HUDEP-2 (cell line): Measurements from ENCODE around the gene PCK2.

ENCODE experiments used
- DNase-seq, 76 experiments: peaks; one replicate each; lab custom pipeline; 2025; ENCODE audit not compliant: unreplicated experiment in 76 of 76; lab: John Stamatoyannopoulos, UW

The PCK2 gene

DNA sequence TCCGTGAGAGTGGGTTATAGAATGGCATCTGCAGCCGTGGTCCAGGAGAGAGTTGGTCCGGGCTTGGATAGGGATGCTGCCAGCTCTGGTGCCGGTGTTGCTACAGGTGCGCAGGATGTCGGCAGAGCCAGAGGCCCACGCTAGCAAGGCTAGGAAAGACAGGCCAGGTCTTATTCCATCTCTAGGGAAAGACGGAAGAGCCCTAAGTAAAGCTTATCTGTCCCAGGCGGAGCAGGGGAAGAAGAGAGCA, 41.4 kb downstream of the PCK2 start:
- no peak for DNase-seq

DNA sequence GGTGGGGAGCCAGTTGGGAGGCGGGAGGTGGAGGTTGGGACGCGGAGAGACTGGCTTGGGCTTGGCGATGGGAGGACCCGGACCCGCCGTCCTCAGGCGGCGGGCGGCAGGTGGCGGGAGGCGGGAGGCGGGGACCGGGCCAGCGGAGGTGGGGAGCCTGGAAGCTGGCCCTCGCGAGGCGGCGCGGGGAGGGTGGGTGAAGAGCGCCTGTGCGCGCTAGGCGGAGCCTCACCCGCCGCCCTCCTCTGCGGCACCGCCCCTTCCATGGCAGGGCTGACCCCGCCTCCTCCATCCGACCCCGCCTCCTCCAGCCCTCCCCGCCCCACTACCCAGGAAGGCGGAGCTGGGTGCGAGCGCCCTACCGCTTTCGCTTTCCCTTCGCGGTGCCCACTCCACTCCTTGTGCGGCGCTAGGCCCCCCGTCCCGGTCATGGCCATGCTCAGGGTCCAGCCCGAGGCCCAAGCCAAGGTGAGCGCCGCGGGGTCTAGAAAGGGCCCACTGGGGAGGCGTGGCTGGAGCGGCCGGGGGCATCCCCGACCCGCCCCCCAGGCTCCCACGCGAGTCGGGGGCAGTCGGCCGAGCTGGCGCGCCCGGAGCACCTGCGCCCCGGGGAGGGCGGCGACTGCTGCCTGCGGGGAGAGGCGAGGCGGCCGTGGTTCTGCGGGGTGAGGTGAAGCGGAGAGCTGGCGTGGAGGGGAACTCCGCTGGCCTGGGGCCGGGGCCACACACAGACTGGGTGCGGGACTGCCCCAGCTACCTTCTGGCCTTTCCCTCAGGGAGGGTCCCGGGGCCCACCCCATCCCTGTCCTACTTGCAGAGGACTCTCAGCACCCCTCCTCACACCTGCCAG, 41.9 kb downstream of the PCK2 start, which contains the start of gene PSME1:
PSME1 (plus strand) TSS at position 361 of the 850 bp plus-strand sequence; CDS start at position 430, 69 bp downstream.
- peak in 74 of 76 experiments; percentile 21 to 95 (median 86) for DNase-seq

DNA sequence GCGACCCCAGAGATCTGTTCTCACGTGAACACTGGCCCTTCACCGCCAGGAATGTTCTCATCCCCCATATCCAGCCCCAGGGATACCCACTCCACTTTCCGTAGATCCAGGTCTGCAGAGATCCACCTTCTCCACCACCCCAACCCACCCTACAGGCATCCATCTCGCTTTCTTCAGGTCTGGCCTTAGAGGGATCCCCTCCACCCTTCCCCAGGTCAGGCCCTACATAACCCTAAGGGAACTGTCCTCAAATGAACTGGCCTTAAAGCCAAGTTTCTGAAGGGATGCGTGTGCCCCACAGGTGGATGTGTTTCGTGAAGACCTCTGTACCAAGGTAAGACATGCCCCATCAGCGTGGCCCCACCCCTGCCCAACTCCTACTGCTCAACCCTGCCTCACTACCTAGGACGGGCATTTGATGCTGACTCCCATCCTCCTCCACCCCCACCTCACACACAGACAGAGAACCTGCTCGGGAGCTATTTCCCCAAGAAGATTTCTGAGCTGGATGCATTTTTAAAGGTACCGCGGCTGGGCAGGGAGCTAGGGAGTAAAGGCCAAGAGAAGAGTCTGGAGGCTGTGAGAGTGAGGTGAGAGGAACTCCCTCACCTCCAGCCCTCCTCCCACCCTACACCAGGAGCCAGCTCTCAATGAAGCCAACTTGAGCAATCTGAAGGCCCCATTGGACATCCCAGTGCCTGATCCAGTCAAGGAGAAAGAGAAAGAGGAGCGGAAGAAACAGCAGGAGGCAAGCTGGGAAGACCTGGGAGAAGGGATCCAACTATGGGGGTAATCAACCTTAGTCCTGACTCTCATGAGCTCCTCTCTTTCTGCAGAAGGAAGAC, 42.8 kb downstream of the PCK2 start:
- no peak for DNase-seq

DNA sequence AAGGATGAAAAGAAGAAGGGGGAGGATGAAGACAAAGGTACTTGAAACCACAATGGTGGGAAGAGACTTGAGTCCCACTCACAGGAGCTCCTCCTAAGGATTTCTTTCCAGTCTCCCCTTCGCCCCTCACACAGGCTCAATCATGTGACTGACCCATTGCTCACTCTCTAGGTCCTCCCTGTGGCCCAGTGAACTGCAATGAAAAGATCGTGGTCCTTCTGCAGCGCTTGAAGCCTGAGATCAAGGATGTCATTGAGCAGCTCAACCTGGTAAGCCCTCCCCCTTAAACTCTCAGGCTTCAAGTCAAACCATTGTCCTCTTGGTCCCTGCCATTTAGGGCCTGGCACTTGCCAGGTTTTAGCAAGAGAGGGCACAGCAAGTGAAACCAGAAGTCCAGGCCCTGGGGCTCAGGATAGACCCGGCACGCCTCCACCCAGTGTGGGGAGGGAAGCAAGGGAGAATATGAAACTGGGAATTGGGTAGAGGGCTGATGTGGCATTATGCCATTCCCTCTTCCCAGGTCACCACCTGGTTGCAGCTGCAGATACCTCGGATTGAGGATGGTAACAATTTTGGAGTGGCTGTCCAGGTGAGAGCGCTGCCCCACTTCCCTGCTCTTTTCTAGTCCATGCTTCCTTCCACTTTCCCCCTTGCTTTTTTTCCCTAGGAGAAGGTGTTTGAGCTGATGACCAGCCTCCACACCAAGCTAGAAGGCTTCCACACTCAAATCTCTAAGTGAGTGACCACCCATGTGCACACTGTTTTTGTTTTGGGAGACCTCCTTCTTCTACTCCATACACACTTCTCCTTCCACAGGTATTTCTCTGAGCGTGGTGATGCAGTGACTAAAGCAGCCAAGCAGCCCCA, 43.7 kb downstream of the PCK2 start:
- DNase-seq: no peak

DNA sequence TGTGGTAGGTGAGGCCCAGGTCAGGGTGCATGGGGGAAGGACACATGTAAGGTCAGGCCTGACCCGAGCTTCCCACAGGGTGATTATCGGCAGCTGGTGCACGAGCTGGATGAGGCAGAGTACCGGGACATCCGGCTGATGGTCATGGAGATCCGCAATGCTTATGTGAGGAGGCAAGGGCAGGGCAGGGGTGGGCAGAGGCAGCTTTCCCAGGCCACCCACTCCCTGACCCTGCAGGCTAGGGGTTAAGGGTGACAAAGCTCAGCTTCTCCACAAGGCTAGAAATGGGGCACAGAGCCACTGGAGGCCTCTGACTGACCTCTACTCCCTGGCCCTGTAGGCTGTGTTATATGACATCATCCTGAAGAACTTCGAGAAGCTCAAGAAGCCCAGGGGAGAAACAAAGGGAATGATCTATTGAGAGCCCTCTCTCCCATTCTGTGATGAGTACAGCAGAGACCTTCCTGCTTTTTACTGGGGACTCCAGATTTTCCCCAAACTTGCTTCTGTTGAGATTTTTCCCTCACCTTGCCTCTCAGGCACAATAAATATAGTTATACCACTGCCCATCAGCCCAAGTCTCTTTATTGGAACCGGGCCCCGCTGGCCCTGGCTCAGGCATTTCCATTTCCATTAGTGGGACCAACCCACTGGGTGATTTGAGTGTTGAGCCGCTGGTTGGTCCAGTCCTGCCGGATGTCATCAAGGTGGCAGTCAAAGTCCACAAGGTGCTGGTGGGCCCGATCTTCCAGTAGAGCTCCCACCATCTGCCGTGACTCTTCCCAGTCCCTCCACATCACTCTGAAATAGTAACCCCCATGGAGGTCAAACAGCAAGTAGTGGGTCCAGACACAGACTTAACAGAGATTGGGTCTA, 44.5 kb downstream of the PCK2 start:
- no peak for DNase-seq

DNA sequence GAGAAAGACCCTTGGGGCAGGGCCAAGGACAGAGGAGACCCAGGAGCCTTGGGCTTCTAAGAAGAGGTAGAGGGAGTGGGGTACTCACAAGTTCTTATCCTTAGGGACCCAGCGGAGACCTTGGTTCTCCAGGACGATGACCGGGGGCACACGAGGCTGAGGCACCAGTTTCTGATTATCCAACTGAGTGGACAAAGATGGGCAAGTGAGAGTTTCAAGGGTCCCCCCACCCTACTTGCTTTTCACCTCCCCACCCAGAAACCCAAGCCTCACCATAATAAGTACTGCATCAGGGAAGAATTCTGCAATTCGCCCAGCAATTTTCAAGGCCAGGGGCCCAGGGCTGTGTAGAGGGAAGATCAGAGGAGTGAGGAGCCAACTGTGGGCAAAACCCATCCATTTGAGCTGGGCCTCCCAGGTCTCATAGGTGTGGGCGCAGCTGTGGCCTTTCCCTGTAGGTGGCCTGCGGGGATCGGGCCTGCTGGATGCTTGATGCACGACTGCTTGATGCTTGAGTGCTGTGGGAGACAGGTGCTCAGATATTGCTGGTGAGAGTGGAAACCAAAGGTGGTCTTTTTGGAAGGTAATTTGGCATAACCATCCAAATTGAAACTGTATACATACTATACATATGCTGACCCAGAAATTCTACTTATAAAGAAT, 45.3 kb downstream of the PCK2 start:
- DNase-seq: peak in 1 of 76 experiments; percentile 5

DNA sequence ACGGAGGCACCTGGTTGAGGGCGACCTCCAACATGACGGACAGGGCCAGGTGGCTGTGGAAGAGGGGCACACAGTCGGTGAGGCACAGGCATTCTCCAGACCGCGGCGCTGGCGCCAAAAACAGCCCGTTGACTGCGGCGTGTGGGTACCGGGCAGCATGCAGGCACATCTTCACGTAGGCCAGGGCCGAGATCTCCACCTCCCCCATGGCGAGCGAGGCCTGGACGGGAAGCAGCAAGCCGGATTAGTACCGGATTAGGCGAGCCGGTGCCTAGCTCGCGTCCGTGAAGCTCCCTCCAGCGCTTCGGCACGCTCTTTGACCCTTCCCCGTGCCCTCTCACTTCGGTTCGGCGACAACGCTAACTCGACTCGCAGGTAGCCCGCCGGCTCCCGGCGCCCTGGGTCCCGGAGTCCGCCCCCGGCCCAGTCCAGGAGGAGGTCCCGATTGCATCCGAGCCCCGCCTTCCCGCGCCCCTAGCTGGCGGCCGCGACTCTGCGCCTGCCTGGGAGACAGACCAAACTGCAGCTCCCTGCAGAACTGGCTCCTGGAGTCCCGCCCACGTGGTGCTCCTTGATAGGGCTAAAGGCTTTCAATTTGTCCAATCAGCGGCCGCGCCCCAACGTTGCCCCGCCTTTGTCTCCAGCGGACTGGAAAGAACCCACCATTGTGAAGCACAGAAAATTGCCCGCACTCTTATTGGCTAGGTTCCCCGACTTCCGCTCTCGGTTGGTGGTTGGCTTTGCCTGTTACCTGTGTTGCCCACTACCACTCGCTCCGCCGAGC, 47.2 kb downstream of the PCK2 start, which contains the start of gene EMC9:
EMC9 (minus strand) TSS at position 495 of the 784 bp plus-strand sequence; CDS start at position 208, 287 bp downstream.
- peak; percentile 87 to 100 (median 99) for DNase-seq

DNA sequence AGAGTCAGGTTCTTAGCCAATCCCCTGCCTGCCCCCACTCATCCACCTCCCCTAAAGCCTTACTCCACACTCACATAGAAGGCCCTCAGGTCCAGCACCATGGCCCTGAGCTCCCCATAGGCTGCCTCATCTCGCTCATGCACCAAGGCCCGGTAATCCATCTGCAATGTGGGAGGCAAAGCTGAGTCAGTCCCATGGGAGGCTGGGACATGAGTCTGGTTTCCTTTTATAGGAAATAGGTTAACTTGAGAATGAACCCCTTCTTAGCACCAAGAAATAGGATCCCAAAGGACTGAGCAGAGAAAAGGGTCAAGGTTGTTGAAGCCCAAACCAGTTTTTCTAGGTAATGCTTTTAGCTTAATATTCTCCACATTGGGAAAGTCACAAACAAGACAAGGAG, 49.4 kb downstream of the PCK2 start:
- DNase-seq: no peak

DNA sequence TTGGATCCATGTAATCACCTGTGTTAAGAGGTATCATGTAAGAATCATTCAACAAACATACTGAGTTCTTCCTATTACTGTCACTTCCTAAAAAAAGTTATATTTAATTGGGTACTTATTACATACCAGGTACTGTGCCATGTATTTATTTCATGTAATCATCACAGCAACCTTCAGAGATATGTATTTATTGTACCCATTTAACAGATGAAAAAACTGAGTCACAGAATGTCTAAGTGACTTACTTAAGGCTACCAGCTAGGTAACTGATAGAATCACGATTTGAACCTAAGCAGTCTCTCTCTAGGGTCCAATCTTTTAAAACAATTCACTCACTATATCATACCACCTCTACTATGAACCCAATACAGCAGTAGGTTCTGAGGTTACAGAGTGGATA, 50.3 kb downstream of the PCK2 start:
- DNase-seq: no peak

DNA sequence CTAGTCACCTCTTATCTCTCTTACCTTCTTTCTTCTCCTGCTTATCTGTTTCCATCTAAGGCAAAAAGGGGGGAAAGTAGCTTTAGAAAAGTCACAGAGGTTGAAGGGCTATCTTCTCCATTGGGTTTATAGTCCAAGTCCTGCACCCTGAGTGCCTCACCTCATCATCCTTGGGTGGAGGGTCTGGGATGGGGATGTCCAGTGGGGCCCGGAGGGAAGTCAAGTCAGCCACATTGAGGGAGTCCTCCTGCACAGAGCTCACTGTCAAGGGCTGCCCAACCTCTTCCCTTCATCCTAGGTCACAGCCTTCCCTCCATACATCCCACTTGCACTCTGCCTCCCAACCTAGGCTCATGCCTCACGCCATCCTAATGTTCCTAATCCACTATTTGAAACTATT, 51.1 kb downstream of the PCK2 start:
- no peak for DNase-seq

DNA sequence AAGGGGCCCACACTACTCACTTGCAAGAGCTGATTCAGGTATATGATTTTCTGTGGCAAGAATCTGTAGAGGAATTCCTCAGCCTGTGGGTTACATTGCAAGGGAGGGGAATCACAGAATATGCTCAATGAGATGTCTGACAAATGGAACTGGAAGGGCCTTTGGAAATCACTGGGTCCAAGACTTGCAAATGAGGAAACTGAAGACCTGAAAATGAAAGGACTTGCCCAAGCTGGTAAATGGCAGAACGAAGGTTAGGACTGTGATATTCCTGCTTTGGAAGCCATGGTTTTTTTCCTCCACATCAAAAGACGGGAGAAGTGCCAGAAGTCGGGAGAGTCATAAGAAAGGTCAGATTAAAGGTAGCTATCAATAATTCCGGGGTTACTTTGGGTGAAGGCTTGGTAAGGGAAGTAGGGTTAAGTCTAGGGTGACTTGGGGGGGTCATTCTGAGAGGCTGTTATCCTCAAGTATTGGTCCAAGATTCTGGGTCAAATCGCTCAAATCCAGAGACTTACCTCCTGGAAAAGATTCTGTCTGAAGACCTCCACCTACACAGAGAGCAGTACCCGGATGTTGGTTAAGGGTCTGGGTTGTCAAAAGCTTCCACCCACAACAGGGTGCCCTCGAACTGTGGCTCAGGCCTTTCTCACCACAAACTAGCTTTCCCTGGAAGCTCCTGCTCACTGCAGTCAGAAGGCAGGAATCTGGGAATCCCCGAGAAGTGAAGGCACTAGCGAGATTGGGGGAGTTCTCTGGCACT, 51.8 kb downstream of the PCK2 start:
- DNase-seq: no peak

DNA sequence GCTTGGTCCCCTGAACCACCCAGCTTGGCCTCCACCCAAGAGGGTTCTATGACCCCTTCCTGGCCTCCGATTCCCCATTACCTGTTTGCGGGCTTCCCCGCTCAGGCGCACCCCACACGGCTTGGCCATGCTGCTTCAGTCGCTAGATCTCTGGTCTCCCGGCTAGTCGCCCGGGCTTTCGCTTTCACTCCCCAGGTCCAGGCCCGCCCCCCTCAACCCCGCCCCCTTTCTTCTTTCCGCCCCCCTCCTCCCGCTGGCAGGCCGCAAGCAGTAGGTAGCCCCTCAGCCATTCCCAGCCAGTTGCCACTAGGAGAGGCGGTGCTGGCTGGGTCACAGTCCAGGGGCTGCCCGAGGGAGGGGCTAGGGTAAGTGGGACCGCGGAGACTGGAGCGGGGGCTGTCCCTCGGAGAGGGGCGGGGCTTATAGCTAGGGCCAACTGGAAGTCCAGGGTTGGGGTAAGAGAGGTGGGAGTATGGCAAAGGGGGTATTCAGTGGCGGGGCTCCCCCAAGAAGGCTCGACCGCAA, 52.4 kb downstream of the PCK2 start, which contains the start of gene PSME2:
PSME2 (minus strand) TSS at position 158 of the 525 bp plus-strand sequence; CDS start at position 129, 29 bp downstream.
- peak in 75 of 76 experiments; percentile 39 to 94 (median 81) for DNase-seq

DNA sequence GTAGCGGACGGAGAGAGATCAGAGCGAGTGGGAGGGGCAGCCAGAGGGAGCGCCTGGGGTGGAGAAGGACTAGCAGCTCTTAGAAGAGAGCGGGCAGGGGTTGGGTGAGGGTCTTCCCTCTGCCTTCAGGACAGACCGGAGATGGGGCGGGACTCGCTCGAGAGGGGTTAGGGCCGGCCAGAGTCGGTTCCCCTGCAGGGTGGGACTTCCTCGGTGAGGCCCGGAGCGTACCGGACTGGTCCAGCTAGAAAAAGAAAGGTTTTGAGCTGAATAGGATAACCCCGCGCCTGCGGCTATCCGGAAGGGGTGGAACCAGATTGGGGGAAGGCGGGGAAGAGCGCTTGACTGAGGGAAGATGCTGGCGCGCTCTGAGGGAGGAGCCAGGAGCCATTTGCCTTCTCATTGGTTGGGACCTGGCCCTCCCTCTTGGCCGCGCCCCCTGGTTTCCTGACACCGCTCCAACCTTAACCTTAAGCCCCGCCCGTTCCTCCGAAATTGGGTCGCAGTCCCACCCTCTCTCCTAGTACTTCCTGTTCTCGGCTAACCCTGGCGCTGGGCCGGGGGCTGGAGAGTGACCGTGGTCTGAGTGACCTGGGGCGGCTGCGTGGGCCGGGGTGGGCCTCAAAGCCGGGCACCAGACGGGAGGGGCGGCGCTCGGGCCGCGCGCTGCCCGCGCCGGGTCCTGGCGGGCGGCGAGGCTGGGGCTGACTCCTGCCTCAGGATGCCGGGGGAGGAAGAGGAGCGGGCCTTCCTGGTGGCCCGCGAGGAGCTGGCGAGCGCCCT, 53.1 kb downstream of the PCK2 start, which contains the start of gene RNF31:
RNF31 (plus strand) TSS at position 521 of the 783 bp plus-strand sequence; CDS start at position 722, 201 bp downstream.
- peak; percentile 47 to 99 (median 95) for DNase-seq

DNA sequence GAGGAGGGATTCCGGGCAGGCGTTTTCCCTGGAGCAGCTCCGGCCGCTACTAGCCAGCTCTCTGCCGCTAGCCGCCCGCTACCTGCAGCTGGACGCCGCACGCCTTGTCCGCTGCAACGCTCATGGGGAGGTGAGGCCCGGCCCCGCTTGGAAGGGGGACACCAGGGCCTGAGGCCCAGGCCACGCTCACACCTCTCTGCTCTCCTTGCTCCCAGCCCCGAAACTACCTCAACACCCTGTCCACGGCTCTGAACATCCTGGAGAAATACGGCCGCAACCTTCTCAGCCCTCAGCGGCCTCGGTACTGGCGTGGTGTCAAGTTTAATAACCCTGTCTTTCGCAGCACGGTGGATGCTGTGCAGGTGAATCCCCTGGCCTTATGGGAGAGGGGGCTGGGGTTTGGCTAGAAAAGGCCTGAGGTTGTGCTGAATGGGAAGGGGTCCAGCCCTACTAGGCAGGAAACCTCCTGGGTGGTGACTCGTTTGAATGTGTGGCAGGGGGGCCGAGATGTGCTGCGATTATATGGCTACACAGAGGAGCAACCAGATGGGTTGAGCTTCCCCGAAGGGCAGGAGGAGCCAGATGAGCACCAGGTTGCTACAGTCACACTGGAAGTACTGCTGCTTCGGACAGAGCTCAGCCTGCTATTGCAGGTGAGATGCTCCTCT, 53.8 kb downstream of the PCK2 start:
- DNase-seq: peak in 2 of 76 experiments; percentile 3 to 12

DNA sequence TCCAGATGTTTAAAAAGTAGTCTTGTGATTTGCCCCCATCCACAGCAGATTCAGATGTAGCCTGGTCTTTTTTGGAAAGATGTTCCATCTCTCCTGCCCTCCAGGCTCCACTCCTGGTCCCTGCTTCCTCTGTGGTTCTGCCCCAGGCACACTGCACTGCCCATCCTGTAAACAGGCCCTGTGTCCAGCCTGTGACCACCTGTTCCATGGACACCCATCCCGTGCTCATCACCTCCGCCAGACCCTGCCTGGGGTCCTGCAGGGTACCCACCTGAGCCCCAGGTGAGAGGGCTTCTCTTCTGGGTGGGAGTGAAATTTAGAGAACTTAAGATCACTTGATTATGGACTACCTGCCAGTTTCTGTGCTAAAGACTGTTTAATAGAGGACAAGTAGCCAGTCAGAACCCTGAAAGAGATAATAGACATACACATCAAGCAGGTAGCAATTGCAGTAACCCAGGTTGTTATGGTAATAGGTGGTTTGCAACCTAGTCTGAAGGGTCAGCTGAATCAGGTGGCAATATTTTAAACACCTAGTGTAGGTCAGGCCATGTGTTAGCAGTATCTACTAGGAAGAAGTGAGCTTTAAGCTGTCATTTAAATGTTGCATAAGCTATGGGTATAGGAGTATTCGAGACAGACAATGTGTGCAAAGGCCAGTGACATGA, 55.3 kb downstream of the PCK2 start:
- DNase-seq: no peak
